DMS114 treated with DMSO at 0.1 percent for 48 hours (cell line): ENCODE data around the gene OPTC.

Source experiments
- DNase-seq: peaks from one replicate; lab custom pipeline; 2025; ENCODE audit not compliant: unreplicated experiment; lab: John Stamatoyannopoulos, UW

OPTC gene

DNA sequence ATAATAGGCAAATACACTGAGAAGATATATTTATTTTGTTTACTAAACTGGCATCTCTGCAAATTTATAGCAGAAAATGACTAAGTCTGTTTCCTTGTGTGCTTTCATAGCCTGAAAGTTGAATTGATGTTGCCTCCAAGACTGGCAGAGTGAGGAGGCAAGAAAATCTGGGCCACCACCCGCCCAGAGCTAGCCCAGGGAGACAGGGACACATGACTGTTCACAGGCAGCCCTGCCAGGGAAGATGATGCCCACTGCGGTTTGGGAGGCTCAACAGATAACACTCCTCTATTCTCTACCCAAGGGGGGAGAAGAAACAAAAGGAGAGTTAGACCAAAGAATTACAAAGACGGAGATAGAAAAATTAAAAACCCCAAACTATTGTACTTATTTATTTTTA, 37.1 kb downstream of the OPTC start:
- no peak for DNase-seq

DNA sequence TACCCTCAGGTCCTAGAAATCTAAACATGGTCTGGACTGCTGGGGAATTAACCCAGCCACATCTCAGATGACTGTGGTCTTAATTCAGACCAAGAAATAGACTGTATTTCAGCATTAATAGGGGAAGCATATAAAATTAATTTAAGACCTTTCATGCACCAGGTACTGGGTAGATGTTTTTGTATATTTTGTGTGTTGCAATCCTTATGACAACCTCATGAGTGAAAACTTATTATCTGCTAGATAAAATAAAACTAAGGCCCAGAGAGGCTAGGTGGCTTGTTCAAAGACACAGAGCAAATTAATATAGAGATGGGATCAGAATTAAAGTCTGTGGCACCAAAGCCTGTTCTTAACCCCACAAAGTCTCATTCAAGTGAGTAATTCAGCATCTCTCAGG, 40.1 kb downstream of the OPTC start:
- no peak for DNase-seq

DNA sequence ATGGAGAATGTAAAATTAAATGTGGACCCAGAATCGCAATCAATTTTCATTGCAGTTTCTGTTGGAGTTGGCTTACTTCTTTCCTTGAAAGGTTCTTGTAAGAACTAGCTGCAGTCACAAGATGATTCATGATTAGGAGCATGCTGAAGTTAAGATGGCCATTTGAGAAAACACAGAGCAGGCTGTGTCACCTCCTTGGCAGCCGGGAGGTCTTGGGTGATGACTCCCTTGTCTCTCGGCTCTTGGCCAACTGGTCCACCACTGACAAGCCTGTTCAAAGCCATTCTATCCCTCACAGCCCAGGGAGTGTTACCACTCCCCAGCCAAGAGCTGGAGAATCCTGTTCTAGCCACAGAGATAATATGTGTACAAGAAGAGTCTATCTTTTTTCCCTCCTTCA, 40.6 kb downstream of the OPTC start:
- DNase-seq, result no peak

DNA sequence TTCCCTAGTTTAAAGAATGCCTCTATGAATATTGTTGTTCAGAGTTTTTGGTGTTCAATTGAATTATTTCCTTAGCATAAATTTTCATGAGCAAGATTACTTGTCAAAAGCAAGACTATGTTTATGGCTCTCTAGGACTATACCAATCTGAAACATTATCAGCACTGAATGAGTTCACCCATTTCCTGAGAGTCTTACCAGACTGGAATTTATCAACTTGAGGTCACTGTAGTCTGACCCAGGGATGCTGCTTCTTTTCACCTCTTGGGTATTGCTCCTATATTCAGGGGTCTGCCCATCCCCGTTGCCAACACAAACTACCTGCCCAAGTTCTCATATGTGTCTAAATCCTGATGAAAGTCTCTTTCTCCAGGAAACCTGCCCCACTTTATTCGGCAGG, 42.6 kb downstream of the OPTC start:
- no peak for DNase-seq

DNA sequence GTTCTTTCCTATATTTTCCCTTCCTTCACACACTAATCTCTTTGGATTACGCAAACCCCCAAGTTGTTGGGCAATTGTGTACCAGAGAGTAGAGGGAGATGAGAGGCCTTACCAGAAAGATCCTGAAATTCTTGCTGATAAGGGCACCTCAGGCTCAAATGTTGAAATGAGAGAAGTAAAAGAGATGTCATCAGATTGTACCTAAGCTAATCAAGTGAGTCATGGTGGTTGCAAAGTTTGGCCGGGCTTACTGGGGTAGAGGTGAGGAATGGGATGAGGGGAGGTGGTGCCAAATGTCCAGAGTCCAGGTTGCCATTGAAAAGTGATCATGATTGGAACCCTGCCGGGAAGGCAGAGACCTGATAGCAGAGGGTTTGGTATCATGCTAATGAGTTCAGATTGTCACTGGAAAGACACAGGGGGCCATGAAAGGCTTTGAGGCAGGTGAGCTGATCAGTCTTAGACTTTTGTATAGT, 43.1 kb downstream of the OPTC start:
- no peak for DNase-seq

DNA sequence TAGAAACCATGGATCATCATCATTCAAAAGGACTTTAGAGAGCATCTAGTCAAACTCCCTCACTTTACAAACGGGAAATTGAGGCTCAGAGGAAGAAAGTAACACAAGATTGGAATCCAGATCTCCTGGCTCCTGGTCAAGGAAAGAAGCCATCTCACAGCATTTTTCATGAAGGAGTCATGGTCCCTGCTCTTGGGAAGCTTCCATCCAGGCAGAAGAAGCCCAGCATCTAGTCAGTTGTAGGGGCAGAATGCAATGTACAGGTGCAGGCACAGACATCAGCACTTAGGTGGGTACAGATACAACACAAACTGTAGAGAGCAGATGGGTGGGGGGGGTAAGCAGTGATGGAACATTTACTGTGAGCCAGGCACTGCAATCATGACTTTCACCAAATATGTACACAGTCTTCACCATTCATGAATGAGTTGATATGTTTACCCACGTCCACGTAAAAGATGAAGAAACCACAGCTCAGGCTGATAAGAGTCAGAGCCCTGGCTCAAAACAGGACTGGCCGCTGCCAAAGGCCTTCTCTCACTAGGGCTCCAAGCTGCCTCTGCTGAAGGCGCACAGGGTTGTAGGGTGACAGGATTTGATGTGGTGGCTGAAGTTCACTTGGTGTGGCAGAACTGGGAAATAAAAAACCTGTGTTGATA, 44.0 kb downstream of the OPTC start:
- DNase-seq, result no peak

DNA sequence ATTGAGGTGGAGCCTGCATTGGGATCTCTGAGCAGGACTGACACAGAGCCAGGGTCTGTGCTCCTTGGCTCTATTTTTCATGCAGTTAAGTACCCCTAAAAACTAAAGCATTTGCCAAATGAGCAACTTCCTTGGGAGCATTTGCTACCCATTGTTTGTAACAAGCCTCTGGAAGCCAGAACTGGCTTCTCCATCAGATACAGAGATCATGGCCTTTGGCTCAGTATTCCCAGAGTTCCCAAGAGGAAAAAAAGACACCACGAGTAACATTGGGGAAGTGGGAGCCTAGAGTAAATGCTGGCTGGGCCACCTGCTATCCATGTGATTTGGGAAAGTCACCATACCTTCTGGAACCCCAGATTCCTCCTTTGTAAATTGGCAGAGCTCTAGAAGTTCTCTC, 44.8 kb downstream of the OPTC start:
- no peak for DNase-seq

DNA sequence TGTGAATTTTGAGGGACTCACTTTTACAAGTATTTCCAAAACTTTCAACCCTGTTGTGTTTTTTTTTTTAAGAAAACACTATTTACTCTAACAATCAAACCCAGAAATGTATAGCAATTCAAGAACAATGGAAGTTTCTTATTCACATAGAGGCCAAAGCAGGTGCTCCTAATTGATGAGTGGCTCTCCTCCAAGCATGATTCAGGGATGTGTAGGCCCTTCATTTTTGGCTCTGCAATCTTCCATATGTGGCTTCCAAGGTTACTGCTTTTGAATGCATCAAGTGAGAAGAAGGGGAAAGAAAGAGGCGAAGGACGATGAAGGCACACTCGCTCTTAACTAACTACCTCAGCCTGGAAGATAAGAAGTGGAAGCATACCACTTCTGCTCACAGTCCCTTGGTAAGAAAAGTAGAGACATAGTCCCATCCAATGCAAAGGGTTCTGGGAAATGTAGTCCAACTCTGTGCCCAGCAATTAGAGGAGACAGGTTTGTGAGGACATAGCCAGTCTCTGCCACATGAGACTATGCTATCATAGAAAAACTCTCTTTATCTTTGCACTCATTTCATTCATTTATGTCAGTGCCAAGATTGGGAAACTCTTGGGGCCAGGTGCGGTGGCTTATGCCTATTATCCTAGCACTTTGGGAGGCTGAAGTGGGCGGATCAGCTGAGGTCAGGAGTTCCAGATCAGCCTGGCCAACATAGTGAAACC, 46.0 kb downstream of the OPTC start:
- no peak for DNase-seq

DNA sequence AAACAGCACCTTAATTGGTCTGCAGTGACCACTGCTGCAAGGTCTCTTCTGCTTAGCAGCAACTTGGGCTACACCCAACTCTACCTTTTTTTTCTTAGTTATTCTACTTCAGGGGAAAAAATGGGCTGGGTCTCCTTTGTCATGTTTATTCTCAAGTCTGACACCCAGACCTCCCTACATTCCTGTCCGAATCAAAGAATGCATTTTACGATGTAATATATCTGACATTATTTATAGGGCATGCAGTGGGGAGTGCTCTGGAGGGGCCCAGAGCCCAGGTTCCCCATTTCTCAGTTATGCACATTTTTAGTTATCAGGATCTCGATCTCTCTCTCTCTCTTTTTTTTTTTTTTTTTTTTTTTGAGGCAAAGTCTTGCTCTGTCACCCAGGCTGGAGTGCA, 50.5 kb downstream of the OPTC start:
- no peak for DNase-seq

DNA sequence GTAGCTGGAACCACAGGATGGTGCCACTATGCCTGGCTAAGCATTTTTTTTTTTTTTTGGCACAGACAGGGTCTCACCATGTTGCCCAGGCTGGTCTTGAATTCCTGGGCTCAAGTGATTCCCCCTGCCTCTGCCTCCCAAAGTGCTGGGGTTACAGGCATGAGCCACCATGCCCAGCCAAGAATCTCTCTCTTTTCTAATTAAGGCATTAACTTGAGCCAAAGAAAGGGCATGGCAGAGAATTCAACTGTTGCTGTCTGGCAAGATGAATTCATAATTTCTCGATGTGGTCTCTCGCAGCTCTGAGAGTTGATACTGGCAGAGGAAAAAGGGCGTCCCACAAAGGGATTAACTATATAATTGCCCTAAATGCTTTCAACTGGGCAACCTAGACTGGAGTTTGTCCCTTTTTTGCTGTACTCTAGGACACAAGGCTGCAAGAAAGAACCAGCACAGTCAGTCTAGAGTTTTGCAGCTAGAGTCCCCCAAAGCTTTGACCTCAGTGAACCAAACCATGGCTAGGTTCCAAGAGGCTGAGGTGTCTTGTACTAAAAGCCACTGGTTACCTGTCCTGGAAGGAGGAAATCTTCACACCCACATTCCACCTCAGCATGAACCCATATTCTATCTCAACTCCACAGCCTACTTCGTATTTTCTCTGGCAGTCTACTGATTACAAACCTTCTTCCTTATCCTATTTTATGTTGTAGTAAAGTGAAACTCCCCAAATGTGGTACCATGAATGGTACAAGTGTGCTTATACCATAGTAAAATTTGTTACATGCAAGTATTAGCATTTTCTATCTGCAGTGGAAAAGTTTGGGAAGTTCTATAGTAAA, 51.2 kb downstream of the OPTC start:
- DNase-seq, result no peak

DNA sequence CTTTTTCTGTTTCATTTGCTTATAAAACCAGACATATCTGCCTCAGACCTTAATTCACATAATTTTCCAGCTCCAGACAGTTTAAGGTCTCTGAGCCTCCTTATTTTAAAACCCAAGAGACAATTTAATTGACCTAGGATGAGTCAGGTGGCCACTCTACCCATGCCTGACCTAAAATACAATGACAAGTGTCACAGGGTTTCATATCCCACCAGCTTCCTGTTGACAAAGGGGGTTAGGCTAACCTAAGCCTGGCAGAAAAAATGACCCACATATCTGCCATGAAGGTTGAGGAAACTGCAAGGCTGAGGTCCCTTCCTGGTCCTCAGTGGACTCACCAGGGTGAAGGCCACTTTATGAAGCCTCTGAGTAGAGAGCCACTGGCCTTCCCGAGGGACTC, 52.3 kb downstream of the OPTC start:
- DNase-seq, result no peak

DNA sequence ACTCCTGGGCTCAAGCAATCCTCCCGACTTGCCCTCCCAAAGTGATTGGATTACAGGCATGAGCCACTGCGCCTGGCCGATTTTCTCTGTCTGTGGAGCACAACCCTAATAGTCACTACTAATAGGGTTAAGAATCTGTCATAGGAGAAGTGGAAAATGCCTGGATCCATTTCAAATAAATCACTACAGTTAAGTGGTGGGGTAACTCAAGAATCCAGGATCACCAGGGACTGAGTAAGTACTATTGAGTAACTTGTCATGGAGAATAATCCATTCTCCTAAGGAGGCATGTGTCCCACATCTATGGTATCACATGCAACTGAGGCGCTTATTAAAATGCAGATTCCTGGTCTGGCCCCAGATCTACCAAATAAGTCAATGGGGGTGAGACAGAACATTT, 53.2 kb downstream of the OPTC start:
- DNase-seq, result no peak

DNA sequence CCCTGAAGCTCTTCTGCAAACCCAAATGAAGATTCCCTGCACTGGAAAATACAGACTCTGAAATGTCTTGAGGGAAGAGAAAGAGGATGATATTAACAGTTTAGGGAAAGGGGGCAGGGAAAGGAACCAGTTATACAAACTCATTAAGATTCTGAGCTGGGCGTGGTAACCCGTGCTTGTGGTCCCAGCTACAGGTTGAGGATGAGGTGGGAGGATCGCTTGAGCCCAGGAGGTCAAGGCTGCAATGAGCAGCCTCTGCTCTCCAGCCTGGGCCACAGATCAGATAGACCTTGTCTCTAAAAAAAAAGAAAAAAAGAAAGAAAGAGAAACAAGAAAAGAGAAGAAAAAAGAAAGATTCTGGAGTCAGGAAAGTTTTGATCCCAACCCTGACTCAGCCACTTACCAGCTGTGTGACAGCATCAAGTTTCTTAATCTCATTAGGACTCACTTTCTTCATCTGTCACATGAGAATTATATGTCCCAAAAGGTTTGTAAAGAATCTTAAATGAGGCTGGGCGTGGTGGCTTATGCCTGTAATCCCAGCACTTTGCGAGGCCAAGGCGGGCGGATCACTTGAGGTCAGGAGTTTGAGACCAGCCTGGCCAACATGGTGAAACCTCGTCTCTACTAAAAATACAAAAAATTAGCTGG, 53.9 kb downstream of the OPTC start:
- DNase-seq, result no peak

DNA sequence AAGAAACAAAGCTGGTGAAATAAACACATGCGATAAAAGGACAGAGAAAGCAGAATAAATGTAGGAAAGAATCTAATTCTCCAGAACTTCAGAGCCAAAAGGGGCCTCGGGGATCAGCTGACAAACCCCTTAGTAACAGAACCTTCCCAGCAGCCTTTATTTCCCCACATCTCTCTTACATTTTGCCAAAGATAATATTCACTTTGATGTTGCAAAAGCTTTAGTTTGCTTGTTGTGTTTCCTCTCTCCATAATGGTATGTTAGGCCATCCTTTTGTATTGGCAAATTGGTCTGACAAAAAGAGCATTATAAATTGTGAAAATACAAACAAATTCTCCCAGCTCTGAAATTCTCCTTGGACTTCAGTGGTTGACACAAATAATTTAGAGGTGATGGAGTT, 54.9 kb downstream of the OPTC start:
- no peak for DNase-seq

DNA sequence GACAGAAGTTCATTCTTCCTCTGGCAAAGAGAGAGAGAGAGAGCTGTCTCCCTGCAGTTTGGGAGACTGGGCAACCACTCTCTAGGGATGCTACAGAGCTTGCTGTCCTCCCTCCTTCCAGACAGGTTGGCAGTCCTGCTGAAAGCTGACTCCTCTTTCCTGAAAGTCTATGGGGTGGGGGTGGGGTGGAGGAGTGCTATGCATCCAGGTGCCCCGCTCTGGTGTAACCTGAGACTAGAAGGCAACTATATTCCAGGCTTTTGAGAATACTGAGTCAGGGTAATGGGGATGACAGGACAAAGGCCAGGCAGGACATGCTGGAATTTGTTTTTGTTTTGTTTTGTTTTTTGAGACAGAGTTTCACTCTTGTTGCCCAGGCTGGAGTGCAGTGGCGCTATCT, 55.4 kb downstream of the OPTC start:
- no peak for DNase-seq

DNA sequence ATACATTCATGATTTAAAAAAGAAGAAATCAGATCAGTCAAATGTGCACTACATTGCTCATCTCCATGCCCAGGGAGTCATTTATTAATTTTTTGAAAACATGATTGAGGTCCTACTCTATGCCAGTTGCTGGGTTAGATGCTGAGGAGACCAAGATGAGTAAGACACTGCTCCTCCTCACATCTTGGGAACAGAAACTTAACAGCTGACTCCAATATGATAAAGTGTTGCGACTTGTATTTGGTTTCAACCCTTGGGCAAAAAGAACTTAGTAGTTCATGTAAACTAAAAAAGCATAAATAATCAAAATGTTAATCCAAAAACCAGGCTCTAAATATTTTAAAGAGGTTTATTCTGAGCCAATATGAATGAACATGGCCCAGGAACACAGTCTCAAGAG, 56.9 kb downstream of the OPTC start:
- no peak for DNase-seq

DNA sequence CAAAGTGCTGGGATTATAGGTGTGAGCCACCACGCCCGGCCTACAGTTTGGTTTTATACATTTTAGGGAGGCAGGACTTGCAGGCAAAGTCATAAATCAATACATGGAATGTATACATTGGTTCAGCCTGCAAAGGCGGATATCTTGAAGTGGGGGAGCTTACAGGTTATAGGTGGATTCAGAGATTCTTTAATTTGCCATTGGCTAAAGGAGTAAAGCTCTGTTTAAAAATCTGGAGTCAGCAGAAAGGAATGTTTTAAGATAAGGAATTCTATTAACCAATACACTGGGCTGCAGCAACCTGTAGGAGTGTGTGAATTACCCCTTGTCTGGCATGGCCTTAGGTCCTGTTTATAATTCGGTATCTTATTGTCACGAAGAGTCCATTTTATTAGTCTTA, 57.6 kb downstream of the OPTC start:
- DNase-seq, result no peak

DNA sequence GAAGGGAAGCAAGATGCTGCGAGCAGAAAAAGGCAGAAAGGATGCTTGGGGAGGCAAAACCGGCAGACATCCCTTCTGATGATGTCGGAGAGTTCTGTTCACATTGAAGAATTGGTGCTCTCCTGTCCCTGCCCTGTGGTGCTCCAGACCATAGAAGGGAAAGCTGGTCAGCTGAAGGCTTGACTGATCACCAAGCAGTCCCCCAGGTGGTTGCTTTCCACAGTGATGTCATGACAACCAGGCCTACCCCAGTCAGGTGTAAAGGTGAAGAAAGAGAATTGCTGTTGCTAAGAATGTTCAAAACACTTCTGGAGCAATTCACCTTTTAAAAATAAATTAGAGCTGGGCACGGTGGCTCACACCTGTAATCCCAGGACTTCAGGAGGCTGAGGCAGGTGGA, 59.5 kb downstream of the OPTC start:
- DNase-seq, result no peak

DNA sequence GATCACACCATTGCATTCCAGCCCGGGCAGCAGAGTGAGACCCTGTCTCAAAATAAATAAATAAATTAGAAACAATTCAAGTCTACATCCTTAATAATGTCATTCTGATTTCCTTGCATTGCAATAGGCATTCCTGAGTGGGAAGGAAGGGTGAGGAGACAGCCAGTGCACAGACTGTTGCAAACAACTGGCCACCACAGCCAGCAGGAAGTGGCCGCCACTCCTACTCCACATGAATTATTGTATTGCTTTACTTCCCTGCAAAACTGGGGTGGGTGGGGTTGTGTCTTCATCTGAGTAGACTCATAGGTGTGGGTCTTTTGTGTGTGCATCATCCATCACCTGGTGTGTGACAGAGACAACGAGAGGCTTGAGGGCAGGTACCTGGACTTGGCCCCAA, 60.1 kb downstream of the OPTC start:
- DNase-seq, result no peak

DNA sequence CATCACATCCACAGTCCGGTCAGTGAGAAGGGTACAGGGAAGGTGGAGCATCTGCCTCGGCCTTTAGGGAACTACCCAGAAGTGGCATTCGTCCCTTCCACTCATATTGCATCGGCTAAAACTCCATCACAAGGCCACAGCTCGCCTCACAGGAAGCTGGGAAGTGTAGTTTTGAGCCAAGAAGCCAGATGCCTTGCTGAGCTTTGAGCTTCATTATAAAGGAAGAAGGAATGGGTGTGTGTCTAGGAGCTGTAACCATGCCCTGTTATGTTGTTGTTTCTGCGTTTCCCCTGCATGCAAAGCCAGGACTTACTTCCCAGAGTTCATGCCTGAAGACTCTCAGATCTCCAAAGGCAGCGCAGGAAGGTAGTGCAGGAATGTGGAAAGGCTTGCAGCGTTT, 61.1 kb downstream of the OPTC start:
- DNase-seq, result no peak

DNA sequence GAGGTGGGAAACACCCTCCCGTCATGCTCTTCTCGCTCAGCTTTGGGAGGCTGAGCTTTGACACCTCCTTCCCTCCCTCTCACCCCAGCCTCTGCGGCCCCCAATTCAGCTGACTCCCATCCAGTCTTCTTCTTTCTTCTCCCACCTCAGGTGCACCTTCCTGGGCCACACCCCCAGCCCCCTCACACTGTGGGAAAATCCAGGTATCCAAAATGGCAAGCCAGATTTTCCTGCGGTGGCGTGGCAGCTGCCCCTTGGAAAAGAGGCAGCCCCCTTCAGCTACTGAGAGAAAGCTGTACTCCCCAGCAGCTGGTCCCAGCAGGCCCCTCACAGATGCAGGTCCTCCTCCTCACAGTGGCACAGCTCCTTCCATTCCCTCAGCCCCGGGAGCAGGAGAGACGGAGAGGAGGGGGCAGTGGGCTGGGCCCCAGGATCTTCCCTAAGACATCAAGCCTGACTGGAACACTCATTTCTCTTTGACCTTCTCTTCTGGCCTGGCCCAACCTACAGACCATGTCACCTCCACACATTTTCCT, 61.6 kb downstream of the OPTC start:
- no peak for DNase-seq
